HCT116 (cell line): ENCODE results near the gene SPDL1.

Experiments
- ATF3 ChIP-seq: IDR thresholded peaks from 2 replicates; pipeline ENCODE4 v1.6.1; 2012
- CEBPB ChIP-seq: IDR thresholded peaks from 2 replicates; pipeline ENCODE4 v1.6.1; 2012; ENCODE audit warnings: low read depth
- CTCF ChIP-seq, 3 experiments: fragments of 200-600 bp in 1 of 3; sonication (generic) in 1 of 3; IDR thresholded peaks in 2 of 3; conservative IDR thresholded peaks in 1 of 3; 2 replicates each; pipeline ENCODE4 v1.5.1; 2012 to 2017; ENCODE audit warnings: low read depth in 2 of 3, low read length in 2 of 3, antibody characterized with exemption in 1 of 3, borderline replicate concordance in 1 of 3, control low read depth in 1 of 3, mild to moderate bottlenecking in 1 of 3, mixed read lengths in 1 of 3, mixed run types in 1 of 3, moderate library complexity in 1 of 3; ENCODE audit not compliant: insufficient read depth in 1 of 3
- JUND ChIP-seq: IDR thresholded peaks from 2 replicates; pipeline ENCODE4 v1.6.1; 2012
- MAX ChIP-seq: IDR thresholded peaks from 2 replicates; pipeline ENCODE4 v1.6.1; 2012
- POLR2A ChIP-seq: IDR thresholded peaks from 2 replicates; pipeline ENCODE4 v1.7.0; 2011; ENCODE audit warnings: borderline replicate concordance; ENCODE audit not compliant: insufficient read depth, insufficient read length; ENCODE audit errors: extremely low read depth
- POLR2AphosphoS5 ChIP-seq: IDR thresholded peaks from 2 replicates; pipeline ENCODE4 v1.6.1; 2011; ENCODE audit warnings: mild to moderate bottlenecking, low read depth, low read length, moderate library complexity
- REST ChIP-seq: IDR thresholded peaks from 2 replicates; pipeline ENCODE4 v1.6.1; 2012; ENCODE audit warnings: low read depth
- YY1 ChIP-seq: IDR thresholded peaks from 2 replicates; pipeline ENCODE4 v1.6.1; 2011; ENCODE audit warnings: low read length, low read depth, moderate library complexity, mild to moderate bottlenecking; ENCODE audit not compliant: insufficient replicate concordance; ENCODE audit errors: extremely low read depth
- ZNF274 ChIP-seq: fragments of 200-500 bp; sonication (Bioruptor generic); IDR thresholded peaks from 2 replicates; pipeline ENCODE4 v1.6.1; 2014; ENCODE audit warnings: mild to moderate bottlenecking, low read depth, low read length, inconsistent platforms

- no peak for TF ChIP-seq MAX
- no peak for TF ChIP-seq POLR2A
- TF ChIP-seq POLR2AphosphoS5, result no peak
- TF ChIP-seq ATF3, result no peak
- no peak for TF ChIP-seq CTCF (IDR thresholded peaks at IDR 0.05 in 2 of 3, conservative IDR thresholded peaks at IDR 0.05 in 1 of 3; ENCODE audit: borderline replicate concordance in 1 of 3, insufficient read depth in 1 of 3, low read depth in 2 of 3, low read length in 2 of 3)
- no peak for TF ChIP-seq ZNF274
- no peak for TF ChIP-seq YY1
- TF ChIP-seq REST, result no peak
- TF ChIP-seq JUND, result no peak
- no peak for TF ChIP-seq CEBPB
Observed at GRCh38 chr5:169629847-169630548, 46.4 kb downstream of the SPDL1 start.
